NB4 (cell line): Measurements from ENCODE around the gene NOS1.
A peak's percentile ranks its signal among the peaks of the same experiment; 100 is the strongest.

Experiments
- DNase-seq: peaks from one replicate; pipeline ENCODE4 v3.0.0; 2010; ENCODE audit warnings: low read depth
- H3K4me3 ChIP-seq: one replicate; pipeline ENCODE4 v1.5.1; 2011; ENCODE audit warnings: mild to moderate bottlenecking, low read depth, low read length, moderate library complexity
- CTCF ChIP-seq: IDR thresholded peaks from one replicate; pipeline ENCODE4 v1.5.1; 2012; ENCODE audit warnings: low read depth, low read length
- MAX ChIP-seq: IDR thresholded peaks from 2 replicates; pipeline ENCODE4 v1.6.1; 2011; ENCODE audit warnings: low read depth, low read length
- MYC ChIP-seq: IDR thresholded peaks from 2 replicates; pipeline ENCODE4 v1.6.1; 2011; ENCODE audit warnings: low read depth, low read length
- POLR2A ChIP-seq: IDR thresholded peaks from 2 replicates; pipeline ENCODE4 v1.6.1; 2011; ENCODE audit warnings: mild to moderate bottlenecking; ENCODE audit not compliant: insufficient read length; ENCODE audit errors: extremely low read depth

Gene NOS1

GRCh38 chr12:117388951-117389446 is 27.6 kb upstream of the NOS1 start:
- TF ChIP-seq MYC (no peak), MAX (no peak), CTCF (no peak), POLR2A (no peak)
- no peak for DNase-seq
- H3K4me3 ChIP-seq: no peak overlapping the region

GRCh38 chr12:117387832-117388231 is 26.4 kb upstream of the NOS1 start:
- H3K4me3 ChIP-seq: no peak overlapping the region
- TF ChIP-seq POLR2A (no peak), MYC (no peak), MAX (no peak), CTCF (no peak)
- no peak for DNase-seq

- no peak for DNase-seq
- TF ChIP-seq MAX (no peak), CTCF (no peak), MYC (no peak), POLR2A (no peak)
- no peak overlapping the region for H3K4me3 ChIP-seq
These were observed 23.3 kb upstream of the NOS1 start for GRCh38 chr12:117384735-117385134.

GRCh38 chr12:117380083-117380482 is 18.7 kb upstream of the NOS1 start:
- H3K4me3 ChIP-seq: no peak overlapping the region
- TF ChIP-seq CTCF: no peak
- TF ChIP-seq MAX: no peak
- no peak for TF ChIP-seq MYC
- no peak for TF ChIP-seq POLR2A
- peak; percentile 25 for DNase-seq

- no peak overlapping the region for H3K4me3 ChIP-seq
- DNase-seq: no peak
- no peak for TF ChIP-seq CTCF
- no peak for TF ChIP-seq POLR2A
- no peak for TF ChIP-seq MYC
- no peak for TF ChIP-seq MAX
These were observed 16.3 kb upstream of the NOS1 start for GRCh38 chr12:117377758-117378157.
